SK-N-SH treated with all-trans-retinoic acid at 6 μM for 48 hours (cell line): Measurements from ENCODE around the gene SLC16A13.

Experiments used
- ATAC-seq: fragments of 200-7000 bp; cut with Tn5 transposase; 3 replicates; pipeline ENCODE4 v1.9.1; 2020; ENCODE audit warnings: mild to moderate bottlenecking, moderate library complexity
- ARNTL ChIP-seq: fragments of 450-650 bp; formaldehyde crosslinking; IDR thresholded peaks from 2 replicates; pipeline ENCODE4 v1.5.0; 2020; ENCODE audit warnings: low read depth, mild to moderate bottlenecking, moderate library complexity, borderline replicate concordance
- BACH2 ChIP-seq: fragments of 250-450 bp; sonication (Bioruptor Pico); IDR thresholded peaks from 2 replicates; pipeline ENCODE4 v1.9.0; 2021; ENCODE audit warnings: mild to moderate bottlenecking, borderline replicate concordance
- ESRRG ChIP-seq: fragments of 250-450 bp; sonication (Bioruptor Pico); IDR thresholded peaks from 2 replicates; pipeline ENCODE4 v1.6.1; 2021; ENCODE audit warnings: mild to moderate bottlenecking
- GLIS3 ChIP-seq: fragments of 250-450 bp; sonication (Bioruptor Pico); IDR thresholded peaks from 2 replicates; pipeline ENCODE4 v1.5.0; 2020; ENCODE audit warnings: mild to moderate bottlenecking, moderate library complexity
- ISL1 ChIP-seq: fragments of 250-450 bp; sonication (Bioruptor Pico); IDR thresholded peaks from 2 replicates; pipeline ENCODE4 v2.1.2; 2022; ENCODE audit warnings: mild to moderate bottlenecking, moderate library complexity
- OSR1 ChIP-seq: fragments of 250-450 bp; sonication (Bioruptor Pico); IDR thresholded peaks from 2 replicates; pipeline ENCODE4 v1.8.0; 2022; ENCODE audit warnings: moderate library complexity, mild to moderate bottlenecking, inconsistent platforms
- PPARA ChIP-seq: fragments of 250-450 bp; sonication (Bioruptor Pico); IDR thresholded peaks from 2 replicates; pipeline ENCODE4 v1.5.0; 2020; ENCODE audit warnings: mild to moderate bottlenecking, borderline replicate concordance
- RARB ChIP-seq: fragments of 250-450 bp; sonication (Bioruptor Pico); IDR thresholded peaks from 2 replicates; pipeline ENCODE4 v1.8.0; 2021; ENCODE audit warnings: mild to moderate bottlenecking, moderate library complexity
- SNAI2 ChIP-seq: fragments of 250-450 bp; sonication (Bioruptor Pico); IDR thresholded peaks from 2 replicates; pipeline ENCODE4 v1.5.0; 2020; ENCODE audit warnings: mild to moderate bottlenecking, moderate library complexity
- TOX ChIP-seq: fragments of 250-450 bp; sonication (Bioruptor Pico); IDR thresholded peaks from 2 replicates; pipeline ENCODE4 v1.8.0; 2021; ENCODE audit warnings: mild to moderate bottlenecking, moderate library complexity, borderline replicate concordance
- ZC3H10 ChIP-seq: fragments of 250-450 bp; sonication (Bioruptor Pico); IDR thresholded peaks from 2 replicates; pipeline ENCODE4 v1.5.1; 2021; ENCODE audit warnings: mild to moderate bottlenecking, moderate library complexity
- ZFP3 ChIP-seq: fragments of 250-450 bp; sonication (Bioruptor Pico); IDR thresholded peaks from 2 replicates; pipeline ENCODE4 v1.5.0; 2020; ENCODE audit warnings: mild to moderate bottlenecking, moderate library complexity
- ZFP30 ChIP-seq: fragments of 450-650 bp; formaldehyde crosslinking; IDR thresholded peaks from 2 replicates; pipeline ENCODE4 v1.5.0; 2022; ENCODE audit warnings: mild to moderate bottlenecking, moderate library complexity
- ZNF70 ChIP-seq: fragments of 450-650 bp; formaldehyde crosslinking; IDR thresholded peaks from 2 replicates; pipeline ENCODE4 v1.5.0; 2020; ENCODE audit warnings: mild to moderate bottlenecking, moderate library complexity
- ZNF8 ChIP-seq: fragments of 450-650 bp; formaldehyde crosslinking; IDR thresholded peaks from 2 replicates; pipeline ENCODE4 v1.5.0; 2020; ENCODE audit warnings: mild to moderate bottlenecking, moderate library complexity
- TF ChIP-seq, protein P1 (sequence below): fragments of 250-450 bp; sonication (Bioruptor Pico); IDR thresholded peaks from 2 replicates; pipeline ENCODE4 v1.5.1; 2021; ENCODE audit warnings: mild to moderate bottlenecking, moderate library complexity
- TF ChIP-seq, protein P2 (sequence below): fragments of 250-450 bp; sonication (Bioruptor Pico); IDR thresholded peaks from 2 replicates; pipeline ENCODE4 v1.5.0; 2020; ENCODE audit warnings: mild to moderate bottlenecking, moderate library complexity
- TF ChIP-seq, protein P3 (sequence below): fragments of 250-450 bp; sonication (Bioruptor Pico); IDR thresholded peaks from 2 replicates; pipeline ENCODE4 v1.8.0; 2020; ENCODE audit warnings: mild to moderate bottlenecking, moderate library complexity, borderline replicate concordance
- TF ChIP-seq, protein P4 (sequence below): fragments of 250-450 bp; sonication (Bioruptor Pico); IDR thresholded peaks from 2 replicates; pipeline ENCODE4 v1.8.0; 2021; ENCODE audit warnings: low read depth, mild to moderate bottlenecking, moderate library complexity, borderline replicate concordance

The SLC16A13 gene

GRCh38 chr17:6995500-6996255 is 40.1 kb upstream of the SLC16A13 start, which contains the start of gene ALOX12:
Gene ALOX12, plus strand, starts transcription at chr17:6996049. Its CDS starts 69 bp downstream, at chr17:6996118.
- ATAC-seq = no peak; the same call in 2 of the 3 replicates
- no peak for TF ChIP-seq SNAI2
- TF ChIP-seq, protein P1, sequence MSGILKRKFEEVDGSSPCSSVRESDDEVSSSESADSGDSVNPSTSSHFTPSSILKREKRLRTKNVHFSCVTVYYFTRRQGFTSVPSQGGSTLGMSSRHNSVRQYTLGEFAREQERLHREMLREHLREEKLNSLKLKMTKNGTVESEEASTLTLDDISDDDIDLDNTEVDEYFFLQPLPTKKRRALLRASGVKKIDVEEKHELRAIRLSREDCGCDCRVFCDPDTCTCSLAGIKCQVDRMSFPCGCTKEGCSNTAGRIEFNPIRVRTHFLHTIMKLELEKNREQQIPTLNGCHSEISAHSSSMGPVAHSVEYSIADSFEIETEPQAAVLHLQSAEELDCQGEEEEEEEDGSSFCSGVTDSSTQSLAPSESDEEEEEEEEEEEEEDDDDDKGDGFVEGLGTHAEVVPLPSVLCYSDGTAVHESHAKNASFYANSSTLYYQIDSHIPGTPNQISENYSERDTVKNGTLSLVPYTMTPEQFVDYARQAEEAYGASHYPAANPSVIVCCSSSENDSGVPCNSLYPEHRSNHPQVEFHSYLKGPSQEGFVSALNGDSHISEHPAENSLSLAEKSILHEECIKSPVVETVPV = no peak
- no peak for TF ChIP-seq BACH2
- TF ChIP-seq ZNF70 = no peak
- no peak for TF ChIP-seq ARNTL (CRISPR knock-in tag)
- TF ChIP-seq ISL1 (CRISPR knock-in tag) = no peak
- TF ChIP-seq TOX (CRISPR knock-in tag) = no peak
- TF ChIP-seq ZFP30 = no peak
- no peak for TF ChIP-seq OSR1 (CRISPR knock-in tag)
- no peak for TF ChIP-seq GLIS3 (CRISPR knock-in tag)
- no peak for TF ChIP-seq ZNF8 (CRISPR knock-in tag)
- TF ChIP-seq, protein P2, sequence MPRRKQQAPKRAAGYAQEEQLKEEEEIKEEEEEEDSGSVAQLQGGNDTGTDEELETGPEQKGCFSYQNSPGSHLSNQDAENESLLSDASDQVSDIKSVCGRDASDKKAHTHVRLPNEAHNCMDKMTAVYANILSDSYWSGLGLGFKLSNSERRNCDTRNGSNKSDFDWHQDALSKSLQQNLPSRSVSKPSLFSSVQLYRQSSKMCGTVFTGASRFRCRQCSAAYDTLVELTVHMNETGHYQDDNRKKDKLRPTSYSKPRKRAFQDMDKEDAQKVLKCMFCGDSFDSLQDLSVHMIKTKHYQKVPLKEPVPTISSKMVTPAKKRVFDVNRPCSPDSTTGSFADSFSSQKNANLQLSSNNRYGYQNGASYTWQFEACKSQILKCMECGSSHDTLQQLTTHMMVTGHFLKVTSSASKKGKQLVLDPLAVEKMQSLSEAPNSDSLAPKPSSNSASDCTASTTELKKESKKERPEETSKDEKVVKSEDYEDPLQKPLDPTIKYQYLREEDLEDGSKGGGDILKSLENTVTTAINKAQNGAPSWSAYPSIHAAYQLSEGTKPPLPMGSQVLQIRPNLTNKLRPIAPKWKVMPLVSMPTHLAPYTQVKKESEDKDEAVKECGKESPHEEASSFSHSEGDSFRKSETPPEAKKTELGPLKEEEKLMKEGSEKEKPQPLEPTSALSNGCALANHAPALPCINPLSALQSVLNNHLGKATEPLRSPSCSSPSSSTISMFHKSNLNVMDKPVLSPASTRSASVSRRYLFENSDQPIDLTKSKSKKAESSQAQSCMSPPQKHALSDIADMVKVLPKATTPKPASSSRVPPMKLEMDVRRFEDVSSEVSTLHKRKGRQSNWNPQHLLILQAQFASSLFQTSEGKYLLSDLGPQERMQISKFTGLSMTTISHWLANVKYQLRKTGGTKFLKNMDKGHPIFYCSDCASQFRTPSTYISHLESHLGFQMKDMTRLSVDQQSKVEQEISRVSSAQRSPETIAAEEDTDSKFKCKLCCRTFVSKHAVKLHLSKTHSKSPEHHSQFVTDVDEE = no peak

GRCh38 chr17:6996256-6997011 is 39.4 kb upstream of the SLC16A13 start:
- no peak for ATAC-seq
- TF ChIP-seq ZFP3 (no peak), BACH2 (no peak), ZC3H10 (no peak), ISL1 (CRISPR knock-in tag) (no peak), PPARA (CRISPR knock-in tag) (no peak), RARB (no peak), GLIS3 (CRISPR knock-in tag) (no peak), ZNF8 (CRISPR knock-in tag) (no peak), TOX (CRISPR knock-in tag) (no peak), SNAI2 (no peak), ESRRG (CRISPR knock-in tag) (no peak), ARNTL (CRISPR knock-in tag) (no peak)
- TF ChIP-seq, protein P3, sequence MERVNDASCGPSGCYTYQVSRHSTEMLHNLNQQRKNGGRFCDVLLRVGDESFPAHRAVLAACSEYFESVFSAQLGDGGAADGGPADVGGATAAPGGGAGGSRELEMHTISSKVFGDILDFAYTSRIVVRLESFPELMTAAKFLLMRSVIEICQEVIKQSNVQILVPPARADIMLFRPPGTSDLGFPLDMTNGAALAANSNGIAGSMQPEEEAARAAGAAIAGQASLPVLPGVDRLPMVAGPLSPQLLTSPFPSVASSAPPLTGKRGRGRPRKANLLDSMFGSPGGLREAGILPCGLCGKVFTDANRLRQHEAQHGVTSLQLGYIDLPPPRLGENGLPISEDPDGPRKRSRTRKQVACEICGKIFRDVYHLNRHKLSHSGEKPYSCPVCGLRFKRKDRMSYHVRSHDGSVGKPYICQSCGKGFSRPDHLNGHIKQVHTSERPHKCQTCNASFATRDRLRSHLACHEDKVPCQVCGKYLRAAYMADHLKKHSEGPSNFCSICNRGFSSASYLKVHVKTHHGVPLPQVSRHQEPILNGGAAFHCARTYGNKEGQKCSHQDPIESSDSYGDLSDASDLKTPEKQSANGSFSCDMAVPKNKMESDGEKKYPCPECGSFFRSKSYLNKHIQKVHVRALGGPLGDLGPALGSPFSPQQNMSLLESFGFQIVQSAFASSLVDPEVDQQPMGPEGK = no peak
- TF ChIP-seq, protein P1 = no peak
- TF ChIP-seq, protein P4, sequence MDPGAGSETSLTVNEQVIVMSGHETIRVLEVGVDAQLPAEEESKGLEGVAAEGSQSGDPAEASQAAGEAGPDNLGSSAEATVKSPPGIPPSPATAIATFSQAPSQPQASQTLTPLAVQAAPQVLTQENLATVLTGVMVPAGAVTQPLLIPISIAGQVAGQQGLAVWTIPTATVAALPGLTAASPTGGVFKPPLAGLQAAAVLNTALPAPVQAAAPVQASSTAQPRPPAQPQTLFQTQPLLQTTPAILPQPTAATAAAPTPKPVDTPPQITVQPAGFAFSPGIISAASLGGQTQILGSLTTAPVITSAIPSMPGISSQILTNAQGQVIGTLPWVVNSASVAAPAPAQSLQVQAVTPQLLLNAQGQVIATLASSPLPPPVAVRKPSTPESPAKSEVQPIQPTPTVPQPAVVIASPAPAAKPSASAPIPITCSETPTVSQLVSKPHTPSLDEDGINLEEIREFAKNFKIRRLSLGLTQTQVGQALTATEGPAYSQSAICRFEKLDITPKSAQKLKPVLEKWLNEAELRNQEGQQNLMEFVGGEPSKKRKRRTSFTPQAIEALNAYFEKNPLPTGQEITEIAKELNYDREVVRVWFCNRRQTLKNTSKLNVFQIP = no peak
- TF ChIP-seq, protein P2 = no peak
